Measurements from ENCODE around the gene PAFAH1B1. TPM values are rescaled to one million over a fixed set of nuclear protein-coding genes. Genes with fewer than 3 reads are reported as not detected.

PAFAH1B1 gene
- total and polyA plus RNA-seq, 10 of the 15 experiments (the other 5 are each of a cell fraction or from before 2014, with no cell fraction given): 28.9 to 107 (median 49.1) TPM

GRCh38 chr17:2580661-2581060 is 12.8 kb upstream of the PAFAH1B1 start:
- Histone ChIP-seq H2AFZ (ENCODE audit: control insufficient read depth, low read depth, low read length) (no peak overlapping the region), H3K4me1 (ENCODE audit: control insufficient read depth, insufficient read depth, low read length) (no peaks in the 10 kb centered on the region), H3K4me3 (no peak overlapping the region), H3K27ac (ENCODE audit: control insufficient read depth, insufficient read depth) (no peak overlapping the region), H3K9me3 (replicated peaks; ENCODE audit: control insufficient read depth, insufficient read depth, low read length) (no peaks in the 10 kb centered on the region), H3K9ac (ENCODE audit: control insufficient read depth, insufficient read depth, low read length) (no peak overlapping the region), H4K20me1 (ENCODE audit: control insufficient read depth, insufficient read depth) (no peaks in the 10 kb centered on the region), H3K4me2 (ENCODE audit: control insufficient read depth, insufficient read depth) (no peak overlapping the region), H3K79me2 (ENCODE audit: control insufficient read depth, insufficient read depth, low read length) (no peaks in the 10 kb centered on the region), H3K36me3 (ENCODE audit: control insufficient read depth in 2 of 2, insufficient read depth in 2 of 2, low read length in 1 of 2) (no peaks in the 10 kb centered on the region), H3K27me3 (replicated peaks in 1 of 2; ENCODE audit: control insufficient read depth in 2 of 2, insufficient read depth in 2 of 2, low read length in 1 of 2) (no peaks in the 10 kb centered on the region)
- intact Hi-C loops (cut with micrococcal nuclease; ENCODE audit: unreplicated experiment) (no loop called here), in situ Hi-C loops (cut with MboI) (no loop called here)
- ChIA-PET SMC1A (ENCODE audit: uncharacterized antibody, unreplicated experiment) (interaction anchor here (0.7 kb wide), 2 partner anchors 12 to 42 kb away, joined by 3 read pairs; partner anchors contain the start of gene PAFAH1B1), POLR2A (no interaction called here), RAD21 (ENCODE audit: unreplicated experiment) (interaction anchor here (0.9 to 1.2 kb wide), 2 partner anchors 10 to 13 kb away, joined by 3 read pairs; partner anchors contain the start of gene PAFAH1B1), CTCF (interaction anchor here (0.7 to 1.7 kb wide), 2 partner anchors 13 to 198 kb away, joined by 3 to 6 read pairs; no protein-coding TSS in a partner anchor)
- TF ChIP-seq HDAC2 (IDR thresholded peaks at IDR 0.05) (no peak), SREBF2 (IDR thresholded peaks at IDR 0.05; ENCODE audit: low read length) (no peak), ASH2L (IDR thresholded peaks at IDR 0.05; ENCODE audit: borderline replicate concordance, low read depth) (no peak), SMARCA5 (IDR thresholded peaks at IDR 0.05) (no peak), POU2F2 (IDR thresholded peaks at IDR 0.05; ENCODE audit: borderline replicate concordance, low read depth, low read length) (no peak), BRCA1 (IDR thresholded peaks at IDR 0.05; ENCODE audit: low read depth, low read length) (no peak), NFYA (IDR thresholded peaks at IDR 0.05; ENCODE audit: borderline replicate concordance, low read depth, low read length) (no peak), TBL1XR1 (IDR thresholded peaks at IDR 0.05; ENCODE audit: low read depth, low read length) (no peak), SP1 (IDR thresholded peaks at IDR 0.05; ENCODE audit: low read depth, low read length) (no peak), YBX1 (IDR thresholded peaks at IDR 0.05) (no peak), RB1 (IDR thresholded peaks at IDR 0.05; ENCODE audit: borderline replicate concordance) (no peak), KDM1A (IDR thresholded peaks at IDR 0.05; ENCODE audit: borderline replicate concordance) (no peak), CHD1 (IDR thresholded peaks at IDR 0.05; ENCODE audit: low read depth, low read length) (no peak)
- TF ChIP-seq, protein P1, sequence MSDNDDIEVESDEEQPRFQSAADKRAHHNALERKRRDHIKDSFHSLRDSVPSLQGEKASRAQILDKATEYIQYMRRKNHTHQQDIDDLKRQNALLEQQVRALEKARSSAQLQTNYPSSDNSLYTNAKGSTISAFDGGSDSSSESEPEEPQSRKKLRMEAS (IDR thresholded peaks at IDR 0.05; ENCODE audit: low read depth, low read length): no peak
- TF ChIP-seq, protein P2, sequence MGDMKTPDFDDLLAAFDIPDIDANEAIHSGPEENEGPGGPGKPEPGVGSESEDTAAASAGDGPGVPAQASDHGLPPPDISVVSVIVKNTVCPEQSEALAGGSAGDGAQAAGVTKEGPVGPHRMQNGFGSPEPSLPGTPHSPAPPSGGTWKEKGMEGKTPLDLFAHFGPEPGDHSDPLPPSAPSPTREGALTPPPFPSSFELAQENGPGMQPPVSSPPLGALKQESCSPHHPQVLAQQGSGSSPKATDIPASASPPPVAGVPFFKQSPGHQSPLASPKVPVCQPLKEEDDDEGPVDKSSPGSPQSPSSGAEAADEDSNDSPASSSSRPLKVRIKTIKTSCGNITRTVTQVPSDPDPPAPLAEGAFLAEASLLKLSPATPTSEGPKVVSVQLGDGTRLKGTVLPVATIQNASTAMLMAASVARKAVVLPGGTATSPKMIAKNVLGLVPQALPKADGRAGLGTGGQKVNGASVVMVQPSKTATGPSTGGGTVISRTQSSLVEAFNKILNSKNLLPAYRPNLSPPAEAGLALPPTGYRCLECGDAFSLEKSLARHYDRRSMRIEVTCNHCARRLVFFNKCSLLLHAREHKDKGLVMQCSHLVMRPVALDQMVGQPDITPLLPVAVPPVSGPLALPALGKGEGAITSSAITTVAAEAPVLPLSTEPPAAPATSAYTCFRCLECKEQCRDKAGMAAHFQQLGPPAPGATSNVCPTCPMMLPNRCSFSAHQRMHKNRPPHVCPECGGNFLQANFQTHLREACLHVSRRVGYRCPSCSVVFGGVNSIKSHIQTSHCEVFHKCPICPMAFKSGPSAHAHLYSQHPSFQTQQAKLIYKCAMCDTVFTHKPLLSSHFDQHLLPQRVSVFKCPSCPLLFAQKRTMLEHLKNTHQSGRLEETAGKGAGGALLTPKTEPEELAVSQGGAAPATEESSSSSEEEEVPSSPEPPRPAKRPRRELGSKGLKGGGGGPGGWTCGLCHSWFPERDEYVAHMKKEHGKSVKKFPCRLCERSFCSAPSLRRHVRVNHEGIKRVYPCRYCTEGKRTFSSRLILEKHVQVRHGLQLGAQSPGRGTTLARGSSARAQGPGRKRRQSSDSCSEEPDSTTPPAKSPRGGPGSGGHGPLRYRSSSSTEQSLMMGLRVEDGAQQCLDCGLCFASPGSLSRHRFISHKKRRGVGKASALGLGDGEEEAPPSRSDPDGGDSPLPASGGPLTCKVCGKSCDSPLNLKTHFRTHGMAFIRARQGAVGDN (IDR thresholded peaks at IDR 0.05): no peak
- no peak for FAIRE-seq
- BruUV-seq (replicated peaks): no TSS peak
- WGBS (ENCODE audit: insufficient coverage, insufficient replicate concordance, low lambda C conversion rate, missing lambda C conversion rate): 37% methylated on average over 5 of the region's 5 CpGs
- no peak for DNase-seq (ENCODE audit: low read depth, low spot score)
- ATAC-seq: no peak
